AG20443 (cell line): Measurements from ENCODE around the gene CABLES2.

Experiments
- DNase-seq: peaks from one replicate; pipeline ENCODE4 v3.0.0; 2012; ENCODE audit warnings: low spot score, mixed read lengths

The CABLES2 gene

DNA sequence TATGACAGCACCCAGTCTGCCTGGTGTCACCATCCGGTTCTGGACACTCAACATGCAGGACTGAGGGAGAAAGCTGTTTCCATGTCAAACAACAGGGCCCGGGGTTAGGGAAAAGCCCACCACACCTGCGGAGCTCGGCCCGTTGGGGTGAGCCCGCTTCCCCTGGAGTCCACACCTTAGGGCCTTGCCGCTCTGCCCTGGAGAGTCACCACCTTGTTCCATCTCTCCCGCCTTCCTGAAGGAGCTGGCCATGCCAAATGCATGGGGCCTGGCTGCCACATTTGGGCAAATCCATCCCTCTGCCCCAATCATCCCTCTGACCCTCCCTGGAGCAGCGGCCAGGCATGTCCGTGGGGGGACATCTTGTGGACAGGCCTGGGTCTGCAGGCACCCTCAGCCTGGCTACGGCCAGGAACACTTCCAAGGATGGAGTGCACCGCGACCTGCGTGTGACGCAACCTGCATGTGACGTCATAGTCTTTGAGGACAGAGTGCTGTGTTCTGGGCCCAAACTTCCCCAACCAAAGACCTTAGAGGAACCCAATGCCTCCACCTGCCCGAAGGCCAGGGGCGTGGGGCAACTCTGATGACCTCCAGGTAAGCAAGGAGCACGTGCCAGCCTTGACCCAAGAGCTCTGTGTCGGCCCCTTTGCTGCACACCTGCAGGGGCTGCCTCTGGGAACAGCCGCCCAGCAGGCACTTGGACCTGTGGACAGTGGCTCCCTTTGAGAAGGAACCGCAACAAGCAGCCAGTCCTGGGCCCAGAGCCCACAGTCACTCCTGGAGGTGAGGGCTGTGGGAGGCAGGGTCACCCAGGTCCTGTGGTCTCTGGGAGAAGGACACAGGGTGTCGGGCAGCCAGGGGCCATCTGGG lies 1.7 kb downstream of the CABLES2 start:
- peak; percentile 65 for DNase-seq

- DNase-seq: no peak
Measured at GRCh38 chr20:62404761-62405107, 2.4 kb downstream of the CABLES2 start.

DNA sequence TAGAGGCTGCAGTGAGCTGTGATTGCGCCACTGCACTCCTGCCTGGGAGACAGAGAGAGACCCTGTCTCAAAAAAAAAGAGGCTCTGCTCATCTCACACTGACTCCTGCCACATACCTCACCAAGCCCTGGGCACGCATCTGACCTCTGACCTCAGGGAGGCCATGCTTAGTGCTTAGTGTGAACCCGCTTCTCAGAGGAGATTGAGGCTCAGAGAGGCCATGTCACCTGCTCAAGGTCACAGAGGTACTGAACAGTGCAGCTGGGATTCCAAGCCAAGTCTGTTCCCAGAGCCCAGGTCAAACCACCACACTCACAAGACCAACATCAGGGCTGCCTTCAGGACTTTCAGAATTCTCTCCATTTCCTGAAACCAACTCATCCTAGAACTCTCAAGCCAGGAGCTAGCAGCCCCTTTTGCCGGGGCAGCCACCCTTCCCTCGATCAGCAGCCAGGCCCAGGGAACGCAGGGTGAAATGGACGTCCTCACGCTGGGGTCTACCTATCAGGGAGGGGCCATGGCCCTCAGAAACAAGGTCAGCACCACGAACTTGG lies 2.9 kb downstream of the CABLES2 start:
- no peak for DNase-seq

DNA sequence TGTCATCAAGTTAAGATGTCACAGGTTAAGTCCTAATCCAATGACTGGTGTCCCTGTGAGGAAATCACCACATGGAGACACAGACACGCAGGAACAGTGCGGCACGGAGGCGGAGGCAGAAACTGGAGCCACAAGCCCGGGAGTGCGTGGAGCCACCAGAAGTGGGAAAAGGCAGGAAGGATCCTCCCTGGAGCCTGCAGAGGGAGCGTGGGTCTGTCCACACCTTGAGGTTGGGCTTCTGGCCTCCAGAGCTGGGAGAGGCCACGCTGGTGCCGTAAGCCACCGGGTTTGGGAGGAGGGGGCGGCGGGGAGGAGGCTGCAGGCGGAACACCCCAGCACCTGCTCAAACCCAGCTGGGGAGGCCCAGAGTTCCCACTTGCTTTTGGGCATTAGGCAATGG lies 3.8 kb downstream of the CABLES2 start:
- no peak for DNase-seq

- no peak for DNase-seq
Measured at GRCh38 chr20:62402456-62403150, 4.5 kb downstream of the CABLES2 start.

DNA sequence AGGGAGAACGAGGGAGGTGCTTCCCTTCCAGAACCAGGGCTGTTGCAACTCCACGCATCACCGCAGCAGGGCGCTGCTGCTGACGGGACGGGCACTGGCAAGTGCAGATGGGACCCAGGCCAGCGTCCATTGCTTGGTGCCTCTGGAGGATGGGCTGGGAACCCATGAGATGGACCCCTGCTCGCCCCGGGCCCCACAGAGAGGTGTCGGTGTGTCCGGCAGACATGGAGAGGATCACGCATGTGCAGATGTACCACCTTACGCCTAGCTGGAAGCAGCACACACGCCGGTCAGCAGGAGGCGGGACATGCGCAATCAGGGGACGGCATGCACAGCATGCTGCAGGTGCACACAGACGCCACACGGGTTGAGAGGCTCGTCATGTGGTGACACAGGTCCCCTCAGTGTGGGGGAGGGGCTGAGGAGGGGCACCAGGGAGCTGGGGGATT lies 5.7 kb downstream of the CABLES2 start:
- DNase-seq: no peak

- no peak for DNase-seq
Measured at GRCh38 chr20:62400541-62400940, 6.5 kb downstream of the CABLES2 start.

DNA sequence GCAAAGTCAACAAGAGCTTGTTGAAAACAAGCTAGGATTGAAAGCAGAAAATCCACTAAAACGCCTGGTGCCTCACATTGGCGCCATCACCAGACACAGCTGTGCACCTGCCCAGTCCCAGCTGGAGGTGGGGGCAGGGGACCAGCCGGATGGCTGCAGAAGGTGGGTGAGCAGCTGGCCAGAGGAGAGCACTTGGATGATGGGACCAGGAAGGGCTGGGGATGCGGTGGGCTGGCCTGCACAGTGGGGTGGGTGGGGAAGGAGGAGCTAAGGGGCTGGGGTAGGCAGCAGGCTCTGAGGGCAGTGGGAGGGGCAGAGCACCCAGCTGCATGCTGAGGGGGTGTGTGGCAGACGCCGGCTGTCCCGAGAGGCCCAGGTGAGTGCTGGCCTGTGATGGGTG lies 7.1 kb downstream of the CABLES2 start:
- no peak for DNase-seq

DNA sequence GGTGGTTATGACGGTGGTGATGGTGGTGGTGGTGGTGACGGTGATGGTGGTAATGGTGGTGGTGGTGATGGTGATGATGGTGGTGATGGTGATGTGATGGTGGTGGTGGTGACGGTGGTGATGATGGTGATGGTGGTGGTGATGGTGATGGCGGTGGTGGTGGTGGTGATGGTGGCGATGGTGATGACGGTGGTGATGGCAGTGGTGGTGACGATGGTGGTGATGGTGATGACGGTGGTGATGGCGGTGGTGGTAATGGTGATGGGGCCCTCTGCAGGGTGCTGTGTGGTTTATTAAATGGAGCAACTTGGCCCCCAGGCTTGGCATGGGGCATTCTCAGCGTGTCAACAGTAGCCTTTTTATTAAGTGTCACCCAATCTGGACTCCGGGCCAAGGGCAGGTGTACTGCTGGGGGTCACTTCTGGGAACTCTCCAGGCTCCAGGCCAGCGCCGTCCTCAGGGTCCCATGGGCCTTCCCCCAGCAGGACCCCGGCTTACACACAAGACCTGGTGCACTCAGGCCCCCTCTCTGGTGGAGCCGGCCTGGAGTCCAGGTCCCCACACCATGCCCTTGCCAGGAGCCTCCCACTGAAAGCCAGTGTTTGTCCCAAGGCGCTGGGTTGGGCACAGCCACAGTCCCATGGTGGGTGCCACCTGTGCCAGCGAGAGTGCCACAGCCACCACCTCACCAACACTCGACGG lies 8.8 kb downstream of the CABLES2 start:
- DNase-seq: no peak

DNA sequence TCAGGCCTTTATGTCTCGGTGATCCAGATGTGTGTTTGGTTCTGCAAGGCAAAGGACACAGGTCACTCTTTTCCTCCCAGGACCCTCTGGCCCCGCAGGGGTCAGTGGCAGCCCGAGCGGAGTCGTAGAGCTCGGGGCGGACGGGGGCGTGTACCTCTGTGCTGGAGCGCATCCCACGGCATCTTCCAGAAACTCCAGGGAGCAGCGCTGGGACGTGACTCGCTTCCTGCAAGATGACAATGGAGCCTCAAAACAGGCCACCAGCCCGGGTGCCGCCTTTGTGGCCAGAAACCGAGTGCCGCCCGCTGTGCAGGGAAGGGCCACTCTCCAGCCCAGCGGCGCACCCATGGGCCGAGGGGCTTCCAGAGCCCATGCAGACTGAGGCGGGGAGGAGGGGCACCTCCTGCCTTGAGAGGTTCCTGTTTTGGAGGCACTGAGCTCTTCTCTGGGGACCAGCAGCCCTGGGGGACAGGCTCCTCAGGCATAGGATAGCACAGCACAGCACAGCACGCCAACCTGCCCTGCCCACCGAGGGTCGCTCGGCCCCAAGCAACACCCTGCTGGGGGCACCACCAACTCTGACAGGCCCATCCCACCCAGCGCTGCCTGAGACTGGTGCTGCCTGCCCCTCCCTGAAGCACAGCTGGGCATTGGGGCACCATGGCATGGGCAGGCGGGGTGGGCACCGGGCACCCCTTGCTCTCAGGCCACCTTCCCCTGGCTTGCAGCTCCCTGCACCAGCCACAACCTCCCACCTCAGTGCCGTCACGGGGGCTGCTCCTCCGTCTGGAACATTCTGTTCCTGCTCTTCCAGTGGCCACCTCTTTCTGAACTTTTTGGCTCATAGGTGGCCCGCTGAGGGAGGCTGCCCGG lies 10.5 kb downstream of the CABLES2 start:
- no peak for DNase-seq

- no peak for DNase-seq
Measured at GRCh38 chr20:62395311-62396242, 11.5 kb downstream of the CABLES2 start.

GRCh38 chr20:62394248-62395245 lies 12.5 kb downstream of the CABLES2 start:
- DNase-seq: no peak

DNA sequence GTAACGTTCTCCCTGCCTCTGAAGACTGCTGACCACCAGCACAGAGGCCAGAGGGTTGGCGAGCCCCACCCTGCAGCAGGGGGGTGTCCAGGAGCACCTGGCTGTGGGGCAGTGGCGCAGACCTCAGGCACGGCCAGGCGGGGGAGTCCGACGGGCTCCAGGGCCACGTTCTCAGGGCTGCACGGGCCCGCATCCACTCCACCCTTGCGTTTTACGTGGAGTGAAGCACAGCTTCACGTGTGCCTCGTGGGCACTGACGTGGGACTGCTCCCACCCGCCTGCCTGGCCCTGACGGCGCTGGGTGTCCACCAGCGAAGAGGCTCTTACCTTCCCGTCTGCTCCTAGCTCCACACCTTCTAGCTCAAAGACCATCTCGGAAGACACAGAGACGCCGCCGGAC lies 13.3 kb downstream of the CABLES2 start:
- DNase-seq: no peak

GRCh38 chr20:62393335-62393665 lies 13.8 kb downstream of the CABLES2 start:
- no peak for DNase-seq

GRCh38 chr20:62392621-62393334 lies 14.3 kb downstream of the CABLES2 start:
- DNase-seq: no peak

GRCh38 chr20:62392077-62392418 lies 15.0 kb downstream of the CABLES2 start:
- no peak for DNase-seq

DNA sequence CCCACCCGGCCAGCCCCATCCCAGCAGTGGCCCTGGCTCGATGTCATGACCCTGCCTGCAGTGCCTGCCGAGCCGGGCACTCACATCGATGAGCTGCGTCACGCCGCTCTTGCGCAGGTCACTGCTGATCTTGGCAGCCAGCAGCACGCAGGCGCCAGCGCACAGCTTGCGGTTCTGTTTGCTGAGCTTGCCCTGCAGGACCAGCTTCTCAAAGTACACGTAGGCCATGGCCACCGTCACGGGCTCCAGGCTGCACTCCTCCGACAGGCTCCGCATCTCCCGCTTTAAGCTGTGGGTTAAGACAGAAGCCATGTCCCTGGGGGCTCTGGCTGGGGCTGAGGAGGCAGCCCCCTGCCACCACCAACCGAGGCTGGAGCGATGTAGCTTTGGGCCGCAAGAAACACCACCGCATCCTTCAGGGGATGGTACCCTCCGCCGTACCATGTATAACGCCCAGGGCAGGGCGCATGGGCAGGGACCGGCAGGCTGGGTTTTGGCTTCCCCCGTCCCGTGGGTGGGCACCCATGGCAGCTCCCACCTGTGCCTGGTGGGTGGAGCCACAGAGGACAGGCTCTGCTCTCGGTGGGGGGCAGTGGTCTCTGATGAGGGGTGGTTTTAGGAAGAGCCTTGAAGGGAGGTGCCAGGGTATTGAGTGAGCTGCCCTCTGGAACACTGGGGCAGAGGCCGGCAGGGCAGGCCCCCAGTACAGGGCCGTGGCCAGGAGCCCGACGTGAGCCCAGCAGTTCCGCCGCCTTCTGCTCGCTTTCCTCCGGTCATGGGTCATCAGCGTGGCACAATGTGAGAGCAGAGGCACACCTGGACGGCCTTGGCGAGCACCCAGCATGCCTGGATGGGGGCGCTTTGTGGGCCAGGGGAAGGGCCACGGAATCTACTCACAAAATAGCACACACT lies 15.7 kb downstream of the CABLES2 start:
- DNase-seq: no peak
